MCF 10A (cell line): ENCODE data around the gene KLK13. TPM values are rescaled to one million over a fixed set of nuclear protein-coding genes. Genes with fewer than 3 reads are reported as not detected.

ENCODE experiments used
- total RNA-seq: library from RNA; stranded (reverse); gene quantifications from 2 replicates; pipeline ENCODE4 v1.2.3, GENCODE V29; 2022

KLK13 gene
- total RNA-seq, 1 experiment from 2014 or later, result not detected

Other genes with a start within 250 kb of the KLK13 start
- 0.84 and 0.88 TPM in 2 replicates for gene KLK1, start 241.3 kb downstream of the KLK13 start, total RNA-seq
- gene KLK15, start 231.5 kb downstream of the KLK13 start, total RNA-seq, result not detected in 2 replicates
- not detected in 2 replicates for gene KLK3, start 210.2 kb downstream of the KLK13 start, total RNA-seq
- gene KLK2, start 191.7 kb downstream of the KLK13 start, total RNA-seq, result not detected in 2 replicates
- gene KLK4, start 153.7 kb downstream of the KLK13 start, total RNA-seq, result not detected in 2 replicates
- 0.19 TPM in 1 of 2 replicates, not detected in the other for gene KLK5, start 112.1 kb downstream of the KLK13 start, total RNA-seq
- not detected in 2 replicates for gene KLK6, start 95.5 kb downstream of the KLK13 start, total RNA-seq
- not detected in 2 replicates for gene KLK7, start 81.2 kb downstream of the KLK13 start, total RNA-seq
- not detected in 2 replicates for gene KLK8, start 63.5 kb downstream of the KLK13 start, total RNA-seq
- gene KLK10, start 45.4 kb downstream of the KLK13 start, total RNA-seq, result not detected in 2 replicates
- gene KLK11, start 38.5 kb downstream of the KLK13 start, total RNA-seq, result not detected in 2 replicates
- gene KLK12, start 30.1 kb downstream of the KLK13 start, total RNA-seq, result not detected in 2 replicates
- 0.30 TPM in 1 of 2 replicates, not detected in the other for gene KLK14, start 17.8 kb upstream of the KLK13 start, total RNA-seq
- gene CTU1, start 43.3 kb upstream of the KLK13 start, total RNA-seq, result 9.9 and 12.7 TPM in 2 replicates
- not detected in 2 replicates for gene SIGLEC9, start 59.8 kb upstream of the KLK13 start, total RNA-seq
- not detected in 2 replicates for gene SIGLEC7, start 77.2 kb upstream of the KLK13 start, total RNA-seq
- gene CD33, start 160.0 kb upstream of the KLK13 start, total RNA-seq, result 0.33 TPM in 1 of 2 replicates, not detected in the other
- not detected in 2 replicates for gene SIGLECL1, start 186.0 kb upstream of the KLK13 start, total RNA-seq
- not detected in 2 replicates for gene IGLON5, start 246.6 kb upstream of the KLK13 start, total RNA-seq